ENCODE measurements around the gene ENOX2.

The ENOX2 gene

GRCh38 chrX:130857207-130857606 is 45.8 kb downstream of the ENOX2 start:
- no peak for TF ChIP-seq CTCF (conservative IDR thresholded peaks at IDR 0.05; ENCODE audit: low read depth, low read length)
- no peak for DNase-seq (ENCODE audit: low read depth)
- H3K4me3 ChIP-seq (ENCODE audit: low read length): no peak overlapping the region

GRCh38 chrX:130851569-130851968 is 51.4 kb downstream of the ENOX2 start:
- H3K4me3 ChIP-seq (ENCODE audit: low read length): no peak overlapping the region
- DNase-seq (ENCODE audit: low read depth): no peak
- no peak for TF ChIP-seq CTCF (conservative IDR thresholded peaks at IDR 0.05; ENCODE audit: low read depth, low read length)

GRCh38 chrX:130848763-130849162 is 54.2 kb downstream of the ENOX2 start:
- no peak overlapping the region for H3K4me3 ChIP-seq (ENCODE audit: low read length)
- DNase-seq (ENCODE audit: low read depth): no peak
- TF ChIP-seq CTCF (conservative IDR thresholded peaks at IDR 0.05; ENCODE audit: low read depth, low read length): no peak

- DNase-seq (ENCODE audit: low read depth): no peak
- TF ChIP-seq CTCF (conservative IDR thresholded peaks at IDR 0.05; ENCODE audit: low read depth, low read length): no peak
- no peak overlapping the region for H3K4me3 ChIP-seq (ENCODE audit: low read length)
Observed at GRCh38 chrX:130846746-130847145, 56.3 kb downstream of the ENOX2 start.

GRCh38 chrX:130841776-130842175 is 61.2 kb downstream of the ENOX2 start:
- no peak for TF ChIP-seq CTCF (conservative IDR thresholded peaks at IDR 0.05; ENCODE audit: low read depth, low read length)
- DNase-seq (ENCODE audit: low read depth): no peak
- no peak overlapping the region for H3K4me3 ChIP-seq (ENCODE audit: low read length)

- no peak for DNase-seq (ENCODE audit: low read depth)
- no peak overlapping the region for H3K4me3 ChIP-seq (ENCODE audit: low read length)
- TF ChIP-seq CTCF (conservative IDR thresholded peaks at IDR 0.05; ENCODE audit: low read depth, low read length): no peak
Observed at GRCh38 chrX:130840345-130840744, 62.7 kb downstream of the ENOX2 start.

- DNase-seq (ENCODE audit: low read depth): no peak
- TF ChIP-seq CTCF (conservative IDR thresholded peaks at IDR 0.05; ENCODE audit: low read depth, low read length): no peak
- H3K4me3 ChIP-seq (ENCODE audit: low read length): no peak overlapping the region
Observed at GRCh38 chrX:130836447-130836846, 66.6 kb downstream of the ENOX2 start.

Data from retinal pigment epithelial cell (primary cell).